WTC11 (cell line): ENCODE data around the gene ARL5B. TPM values are rescaled to one million over a fixed set of nuclear protein-coding genes. Genes with fewer than 3 reads are reported as not detected.

Source experiments
- ATAC-seq: fragments of 200-7000 bp; cut with Tn5 transposase; 2 replicates; pipeline ENCODE4 v1.10.0; 2021; ENCODE audit warnings: mild to moderate bottlenecking, moderate library complexity
- CTCF ChIA-PET: fragments of 300-600 bp; sonication (Branson Sonifier 250); formaldehyde crosslinking; loops from one replicate; lab custom pipeline; 2021; ENCODE audit warnings: antibody characterized with exemption; lab: Charles Lee
- POLR2A ChIA-PET: fragments of 350-600 bp; sonication (Branson Sonifier 250); formaldehyde crosslinking; loops from one replicate; lab custom pipeline; 2021; ENCODE audit warnings: antibody characterized with exemption; lab: Charles Lee
- DNase-seq: peaks from one replicate; pipeline ENCODE4 v3.0.0; 2021; ENCODE audit warnings: low spot score
- H3K27ac Mint-ChIP-seq: 2 replicates; pipeline ENCODE4 v1.8.0; 2021; ENCODE audit warnings: mixed read lengths
- H3K27me3 Mint-ChIP-seq: 2 replicates; pipeline ENCODE4 v1.8.0; 2021; ENCODE audit warnings: low read depth, mild to moderate bottlenecking, moderate library complexity, mixed read lengths
- H3K36me3 Mint-ChIP-seq: 2 replicates; pipeline ENCODE4 v1.8.0; 2021; ENCODE audit warnings: mixed read lengths
- H3K4me1 Mint-ChIP-seq: 2 replicates; pipeline ENCODE4 v1.8.0; 2022; ENCODE audit warnings: mixed read lengths
- H3K4me3 Mint-ChIP-seq: 2 replicates; pipeline ENCODE4 v1.8.0; 2021; ENCODE audit warnings: mild to moderate bottlenecking, moderate library complexity, mixed read lengths
- H3K9me3 Mint-ChIP-seq: 2 replicates; pipeline ENCODE4 v1.8.0; 2021; ENCODE audit warnings: mixed read lengths
- CREM ChIP-seq: sonication (generic); formaldehyde crosslinking; IDR thresholded peaks from 2 replicates; pipeline ENCODE4 v1.8.1; 2022; ENCODE audit warnings: mild to moderate bottlenecking, missing genetic modification reagents, moderate library complexity
- ELF4 ChIP-seq: sonication (generic); formaldehyde crosslinking; IDR thresholded peaks from 2 replicates; pipeline ENCODE4 v1.8.1; 2022; ENCODE audit warnings: low read depth, mild to moderate bottlenecking, moderate library complexity, missing genetic modification reagents
- NFE2L1 ChIP-seq: sonication (generic); formaldehyde crosslinking; IDR thresholded peaks from 2 replicates; pipeline ENCODE4 v1.8.1; 2023; ENCODE audit warnings: missing genetic modification reagents
- NR2C2 ChIP-seq: sonication (generic); formaldehyde crosslinking; IDR thresholded peaks from 2 replicates; pipeline ENCODE4 v1.8.0; 2022; ENCODE audit warnings: mild to moderate bottlenecking, missing genetic modification reagents
- NR3C1 ChIP-seq: sonication (generic); formaldehyde crosslinking; conservative IDR thresholded peaks from 2 replicates; pipeline ENCODE4 v1.8.1; 2023; ENCODE audit warnings: low read depth, mild to moderate bottlenecking, missing genetic modification reagents
- OVOL2 ChIP-seq: fragments of 250-450 bp; sonication (Bioruptor Pico); IDR thresholded peaks from 2 replicates; pipeline ENCODE4 v1.9.0; 2021; ENCODE audit warnings: mild to moderate bottlenecking, borderline replicate concordance
- SMAD3 ChIP-seq: sonication (generic); formaldehyde crosslinking; IDR thresholded peaks from 2 replicates; pipeline ENCODE4 v1.8.0; 2022; ENCODE audit warnings: missing genetic modification reagents, mild to moderate bottlenecking, borderline replicate concordance
- SP1 ChIP-seq: sonication (generic); formaldehyde crosslinking; conservative IDR thresholded peaks from 2 replicates; pipeline ENCODE4 v1.8.1; 2022; ENCODE audit warnings: missing genetic modification reagents
- TEAD1 ChIP-seq: sonication (generic); formaldehyde crosslinking; IDR thresholded peaks from 2 replicates; pipeline ENCODE4 v1.8.0; 2022; ENCODE audit warnings: mild to moderate bottlenecking, missing genetic modification reagents
- ZNF121 ChIP-seq: sonication (generic); formaldehyde crosslinking; IDR thresholded peaks from 2 replicates; pipeline ENCODE4 v1.8.0; 2023; ENCODE audit warnings: missing genetic modification reagents
- total RNA-seq: library from RNA; stranded (reverse); gene quantifications from 3 replicates; pipeline ENCODE4 v1.2.3, GENCODE V29; 2021
- TF ChIP-seq, protein P1 (sequence below): sonication (generic); formaldehyde crosslinking; IDR thresholded peaks from 2 replicates; pipeline ENCODE4 v1.8.0; 2022; ENCODE audit warnings: mild to moderate bottlenecking, missing genetic modification reagents
- TF ChIP-seq, protein P2 (sequence below): sonication (generic); formaldehyde crosslinking; IDR thresholded peaks from 2 replicates; pipeline ENCODE4 v1.8.0; 2022; ENCODE audit warnings: mild to moderate bottlenecking, missing genetic modification reagents
- TF ChIP-seq, protein P3 (sequence below): sonication (generic); formaldehyde crosslinking; conservative IDR thresholded peaks from 2 replicates; pipeline ENCODE4 v1.8.1; 2022; ENCODE audit warnings: mild to moderate bottlenecking, missing genetic modification reagents
- TF ChIP-seq, protein P4 (sequence below): fragments of 250-450 bp; sonication (Bioruptor Pico); IDR thresholded peaks from 2 replicates; pipeline ENCODE4 v1.9.0; 2021; ENCODE audit warnings: mild to moderate bottlenecking
- TF ChIP-seq, protein P5 (sequence below): fragments of 250-450 bp; sonication (Bioruptor Pico); IDR thresholded peaks from 2 replicates; pipeline ENCODE4 v1.9.0; 2021; ENCODE audit warnings: mild to moderate bottlenecking
- TF ChIP-seq, protein P6 (sequence below): sonication (generic); formaldehyde crosslinking; IDR thresholded peaks from 2 replicates; pipeline ENCODE4 v1.8.0; 2022; ENCODE audit warnings: mild to moderate bottlenecking, missing genetic modification reagents
- TF ChIP-seq, protein P7 (sequence below): sonication (generic); formaldehyde crosslinking; IDR thresholded peaks from 2 replicates; pipeline ENCODE4 v1.8.1; 2023; ENCODE audit warnings: mild to moderate bottlenecking, moderate library complexity, missing genetic modification reagents
- TF ChIP-seq, protein P8 (sequence below): fragments of 250-450 bp; sonication (Bioruptor Pico); IDR thresholded peaks from 2 replicates; pipeline ENCODE4 v1.9.0; 2021; ENCODE audit warnings: moderate library complexity, mild to moderate bottlenecking, inconsistent platforms, borderline replicate concordance
- TF ChIP-seq, protein P9 (sequence below): fragments of 250-450 bp; sonication (Bioruptor Pico); conservative IDR thresholded peaks from 2 replicates; pipeline ENCODE4 v1.9.0; 2021; ENCODE audit warnings: mild to moderate bottlenecking
- TF ChIP-seq, protein P10 (sequence below): sonication (generic); formaldehyde crosslinking; IDR thresholded peaks from 2 replicates; pipeline ENCODE4 v1.8.1; 2023; ENCODE audit warnings: mild to moderate bottlenecking, missing genetic modification reagents
- TF ChIP-seq, protein P11 (sequence below): sonication (generic); formaldehyde crosslinking; IDR thresholded peaks from 2 replicates; pipeline ENCODE4 v1.8.0; 2022; ENCODE audit warnings: mild to moderate bottlenecking, missing genetic modification reagents

ARL5B gene
- total RNA-seq, 1 experiment from 2014 or later: 44.1 TPM

DNA sequence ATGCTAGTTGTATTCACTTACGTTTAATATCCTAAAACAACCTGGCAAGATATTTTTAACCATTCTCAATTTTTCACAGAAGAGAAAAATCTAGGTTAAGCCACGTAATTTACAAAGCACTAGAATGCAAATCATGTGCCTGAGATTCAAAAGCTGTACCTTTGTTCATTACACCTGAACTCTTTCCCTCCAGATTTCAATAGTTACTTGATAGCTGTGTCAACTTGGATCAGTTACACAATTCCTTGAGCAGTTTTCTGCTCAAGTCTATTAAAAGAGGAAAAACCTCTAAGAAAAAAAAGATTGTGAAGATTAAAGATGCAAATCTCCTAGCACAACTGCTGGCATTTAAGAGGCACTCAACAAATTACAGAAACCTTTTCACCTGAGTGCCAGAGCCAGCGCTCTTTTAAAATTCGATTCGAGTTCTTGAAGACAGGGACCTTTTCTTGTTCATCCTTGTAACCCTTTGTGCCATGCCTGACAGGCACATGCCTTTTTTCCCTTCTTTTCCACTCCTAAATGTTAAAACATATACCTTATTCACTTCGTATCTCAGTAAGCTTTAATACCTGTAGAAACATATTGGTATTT is 8.7 kb upstream of the ARL5B start (continued):
- TF ChIP-seq, protein P1, sequence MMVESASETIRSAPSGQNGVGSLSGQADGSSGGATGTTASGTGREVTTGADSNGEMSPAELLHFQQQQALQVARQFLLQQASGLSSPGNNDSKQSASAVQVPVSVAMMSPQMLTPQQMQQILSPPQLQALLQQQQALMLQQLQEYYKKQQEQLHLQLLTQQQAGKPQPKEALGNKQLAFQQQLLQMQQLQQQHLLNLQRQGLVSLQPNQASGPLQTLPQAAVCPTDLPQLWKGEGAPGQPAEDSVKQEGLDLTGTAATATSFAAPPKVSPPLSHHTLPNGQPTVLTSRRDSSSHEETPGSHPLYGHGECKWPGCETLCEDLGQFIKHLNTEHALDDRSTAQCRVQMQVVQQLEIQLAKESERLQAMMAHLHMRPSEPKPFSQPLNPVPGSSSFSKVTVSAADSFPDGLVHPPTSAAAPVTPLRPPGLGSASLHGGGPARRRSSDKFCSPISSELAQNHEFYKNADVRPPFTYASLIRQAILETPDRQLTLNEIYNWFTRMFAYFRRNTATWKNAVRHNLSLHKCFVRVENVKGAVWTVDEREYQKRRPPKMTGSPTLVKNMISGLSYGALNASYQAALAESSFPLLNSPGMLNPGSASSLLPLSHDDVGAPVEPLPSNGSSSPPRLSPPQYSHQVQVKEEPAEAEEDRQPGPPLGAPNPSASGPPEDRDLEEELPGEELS (CRISPR knock-in tag): no peak
- TF ChIP-seq, protein P2, sequence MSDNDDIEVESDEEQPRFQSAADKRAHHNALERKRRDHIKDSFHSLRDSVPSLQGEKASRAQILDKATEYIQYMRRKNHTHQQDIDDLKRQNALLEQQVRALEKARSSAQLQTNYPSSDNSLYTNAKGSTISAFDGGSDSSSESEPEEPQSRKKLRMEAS (CRISPR knock-in tag): no peak
- TF ChIP-seq SP1 (no peak), ELF4 (no peak)
- TF ChIP-seq, protein P3, sequence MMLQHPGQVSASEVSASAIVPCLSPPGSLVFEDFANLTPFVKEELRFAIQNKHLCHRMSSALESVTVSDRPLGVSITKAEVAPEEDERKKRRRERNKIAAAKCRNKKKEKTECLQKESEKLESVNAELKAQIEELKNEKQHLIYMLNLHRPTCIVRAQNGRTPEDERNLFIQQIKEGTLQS: no peak
- TF ChIP-seq, protein P4, sequence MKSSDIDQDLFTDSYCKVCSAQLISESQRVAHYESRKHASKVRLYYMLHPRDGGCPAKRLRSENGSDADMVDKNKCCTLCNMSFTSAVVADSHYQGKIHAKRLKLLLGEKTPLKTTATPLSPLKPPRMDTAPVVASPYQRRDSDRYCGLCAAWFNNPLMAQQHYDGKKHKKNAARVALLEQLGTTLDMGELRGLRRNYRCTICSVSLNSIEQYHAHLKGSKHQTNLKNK (CRISPR knock-in tag): no peak
- TF ChIP-seq, protein P5, sequence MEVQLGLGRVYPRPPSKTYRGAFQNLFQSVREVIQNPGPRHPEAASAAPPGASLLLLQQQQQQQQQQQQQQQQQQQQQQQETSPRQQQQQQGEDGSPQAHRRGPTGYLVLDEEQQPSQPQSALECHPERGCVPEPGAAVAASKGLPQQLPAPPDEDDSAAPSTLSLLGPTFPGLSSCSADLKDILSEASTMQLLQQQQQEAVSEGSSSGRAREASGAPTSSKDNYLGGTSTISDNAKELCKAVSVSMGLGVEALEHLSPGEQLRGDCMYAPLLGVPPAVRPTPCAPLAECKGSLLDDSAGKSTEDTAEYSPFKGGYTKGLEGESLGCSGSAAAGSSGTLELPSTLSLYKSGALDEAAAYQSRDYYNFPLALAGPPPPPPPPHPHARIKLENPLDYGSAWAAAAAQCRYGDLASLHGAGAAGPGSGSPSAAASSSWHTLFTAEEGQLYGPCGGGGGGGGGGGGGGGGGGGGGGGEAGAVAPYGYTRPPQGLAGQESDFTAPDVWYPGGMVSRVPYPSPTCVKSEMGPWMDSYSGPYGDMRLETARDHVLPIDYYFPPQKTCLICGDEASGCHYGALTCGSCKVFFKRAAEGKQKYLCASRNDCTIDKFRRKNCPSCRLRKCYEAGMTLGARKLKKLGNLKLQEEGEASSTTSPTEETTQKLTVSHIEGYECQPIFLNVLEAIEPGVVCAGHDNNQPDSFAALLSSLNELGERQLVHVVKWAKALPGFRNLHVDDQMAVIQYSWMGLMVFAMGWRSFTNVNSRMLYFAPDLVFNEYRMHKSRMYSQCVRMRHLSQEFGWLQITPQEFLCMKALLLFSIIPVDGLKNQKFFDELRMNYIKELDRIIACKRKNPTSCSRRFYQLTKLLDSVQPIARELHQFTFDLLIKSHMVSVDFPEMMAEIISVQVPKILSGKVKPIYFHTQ (CRISPR knock-in tag): no peak

DNA sequence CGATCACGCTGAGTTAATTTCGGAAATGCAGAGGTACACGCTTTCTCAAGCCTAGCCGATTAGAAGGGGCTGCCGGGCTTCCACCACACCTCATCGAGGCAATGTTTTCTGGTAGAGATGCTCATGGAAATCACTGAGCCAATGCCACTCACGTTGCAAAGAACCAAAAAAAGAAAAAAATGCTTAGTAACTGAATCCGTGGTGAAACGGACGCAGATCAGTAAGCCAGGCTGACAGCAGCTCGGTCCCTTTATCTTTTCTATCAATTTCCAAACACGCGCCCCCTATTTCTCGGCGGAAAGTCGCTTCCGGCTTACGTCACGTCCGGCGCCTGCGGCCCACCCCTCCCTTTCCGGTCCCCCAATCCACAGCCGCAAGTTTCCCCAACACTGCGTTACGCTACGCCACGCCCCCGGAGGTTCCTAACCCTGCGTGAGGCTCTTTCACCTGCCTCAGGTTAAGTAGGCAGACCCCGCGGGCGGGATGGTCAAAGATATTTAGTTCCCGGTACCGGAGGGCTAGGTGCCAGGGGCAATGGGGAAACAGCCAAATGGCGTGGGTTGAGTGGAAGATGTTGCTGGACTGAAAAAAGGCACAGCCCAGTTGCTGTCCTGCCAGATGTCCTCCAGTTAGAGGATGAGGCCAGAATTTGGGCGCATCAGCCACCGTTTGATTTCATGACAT is 7.8 kb upstream of the ARL5B start, which contains the start of gene NSUN6:
Gene NSUN6, minus strand, starts transcription at position 264 of the 684 bp plus-strand sequence. CDS start 384 bp downstream, outside the sequence.
- Mint-ChIP-seq H3K36me3 (peaks cover 9% of the 10 kb centered on the region; the same call in 1 of the 2 replicates), H3K4me1 (peaks cover 25% of the 10 kb centered on the region), H3K27me3 (no peaks in the 10 kb centered on the region), H3K27ac (peak within 1 kb of the TSS; percentile 91), H3K4me3 (peak within 1 kb of the TSS; percentile 96), H3K9me3 (no peaks in the 10 kb centered on the region)
- ChIA-PET CTCF (interaction anchor here (1.0 kb wide), 1 partner anchor 50 kb away, joined by 3 read pairs; no protein-coding TSS in a partner anchor), POLR2A (no interaction called here)
- ATAC-seq: peak; percentile 99
- peak; percentile 91 for DNase-seq
- TF ChIP-seq, protein P6, sequence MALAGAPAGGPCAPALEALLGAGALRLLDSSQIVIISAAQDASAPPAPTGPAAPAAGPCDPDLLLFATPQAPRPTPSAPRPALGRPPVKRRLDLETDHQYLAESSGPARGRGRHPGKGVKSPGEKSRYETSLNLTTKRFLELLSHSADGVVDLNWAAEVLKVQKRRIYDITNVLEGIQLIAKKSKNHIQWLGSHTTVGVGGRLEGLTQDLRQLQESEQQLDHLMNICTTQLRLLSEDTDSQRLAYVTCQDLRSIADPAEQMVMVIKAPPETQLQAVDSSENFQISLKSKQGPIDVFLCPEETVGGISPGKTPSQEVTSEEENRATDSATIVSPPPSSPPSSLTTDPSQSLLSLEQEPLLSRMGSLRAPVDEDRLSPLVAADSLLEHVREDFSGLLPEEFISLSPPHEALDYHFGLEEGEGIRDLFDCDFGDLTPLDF (CRISPR knock-in tag): no peak
- TF ChIP-seq, protein P7, sequence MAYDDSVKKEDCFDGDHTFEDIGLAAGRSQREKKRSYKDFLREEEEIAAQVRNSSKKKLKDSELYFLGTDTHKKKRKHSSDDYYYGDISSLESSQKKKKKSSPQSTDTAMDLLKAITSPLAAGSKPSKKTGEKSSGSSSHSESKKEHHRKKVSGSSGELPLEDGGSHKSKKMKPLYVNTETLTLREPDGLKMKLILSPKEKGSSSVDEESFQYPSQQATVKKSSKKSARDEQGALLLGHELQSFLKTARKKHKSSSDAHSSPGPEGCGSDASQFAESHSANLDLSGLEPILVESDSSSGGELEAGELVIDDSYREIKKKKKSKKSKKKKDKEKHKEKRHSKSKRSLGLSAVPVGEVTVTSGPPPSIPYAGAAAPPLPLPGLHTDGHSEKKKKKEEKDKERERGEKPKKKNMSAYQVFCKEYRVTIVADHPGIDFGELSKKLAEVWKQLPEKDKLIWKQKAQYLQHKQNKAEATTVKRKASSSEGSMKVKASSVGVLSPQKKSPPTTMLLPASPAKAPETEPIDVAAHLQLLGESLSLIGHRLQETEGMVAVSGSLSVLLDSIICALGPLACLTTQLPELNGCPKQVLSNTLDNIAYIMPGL (CRISPR knock-in tag): no peak
- no peak for TF ChIP-seq OVOL2 (CRISPR knock-in tag)
- no peak for TF ChIP-seq NR2C2 (CRISPR knock-in tag)
- peak; percentile 95 for TF ChIP-seq CREM
- TF ChIP-seq, protein P8, sequence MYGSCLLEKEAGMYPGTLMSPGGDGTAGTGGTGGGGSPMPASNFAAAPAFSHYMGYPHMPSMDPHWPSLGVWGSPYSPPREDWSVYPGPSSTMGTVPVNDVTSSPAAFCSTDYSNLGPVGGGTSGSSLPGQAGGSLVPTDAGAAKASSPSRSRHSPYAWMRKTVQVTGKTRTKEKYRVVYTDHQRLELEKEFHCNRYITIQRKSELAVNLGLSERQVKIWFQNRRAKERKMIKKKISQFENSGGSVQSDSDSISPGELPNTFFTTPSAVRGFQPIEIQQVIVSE (CRISPR knock-in tag): no peak
- TF ChIP-seq SMAD3 (CRISPR knock-in tag): no peak
- TF ChIP-seq, protein P9, sequence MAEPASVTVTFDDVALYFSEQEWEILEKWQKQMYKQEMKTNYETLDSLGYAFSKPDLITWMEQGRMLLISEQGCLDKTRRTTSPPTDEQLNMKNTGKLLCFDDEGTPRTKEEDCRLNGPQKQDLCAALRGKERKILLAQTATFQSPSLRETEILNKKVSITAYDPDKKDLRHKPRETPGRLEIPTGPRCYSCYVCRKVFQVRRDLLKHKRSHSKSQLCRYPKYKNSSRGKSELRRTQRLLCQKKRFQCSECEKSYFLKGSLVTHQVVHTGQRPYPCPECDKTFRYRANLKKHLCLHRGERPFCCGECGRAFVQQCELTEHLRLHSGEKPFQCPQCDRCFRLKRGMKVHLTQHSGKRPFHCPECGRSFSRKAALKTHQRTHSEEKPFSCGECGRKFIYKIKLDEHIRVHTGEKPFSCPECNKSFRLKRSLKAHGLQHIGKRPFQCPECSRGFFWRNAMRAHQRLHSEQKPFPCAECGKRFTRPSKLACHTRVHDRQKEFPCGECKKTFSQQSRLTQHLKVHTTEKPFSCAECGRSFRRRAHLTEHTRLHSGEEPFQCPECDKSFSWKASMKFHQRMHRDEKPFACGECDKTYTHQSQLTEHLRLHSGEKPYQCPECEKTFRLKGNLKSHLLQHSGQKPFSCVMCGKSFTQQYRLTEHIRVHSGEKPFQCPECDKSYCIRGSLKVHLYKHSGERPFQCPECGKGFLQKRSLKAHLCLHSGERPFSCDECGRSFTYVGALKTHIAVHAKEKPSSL (CRISPR knock-in tag): no peak
- TF ChIP-seq, protein P10, sequence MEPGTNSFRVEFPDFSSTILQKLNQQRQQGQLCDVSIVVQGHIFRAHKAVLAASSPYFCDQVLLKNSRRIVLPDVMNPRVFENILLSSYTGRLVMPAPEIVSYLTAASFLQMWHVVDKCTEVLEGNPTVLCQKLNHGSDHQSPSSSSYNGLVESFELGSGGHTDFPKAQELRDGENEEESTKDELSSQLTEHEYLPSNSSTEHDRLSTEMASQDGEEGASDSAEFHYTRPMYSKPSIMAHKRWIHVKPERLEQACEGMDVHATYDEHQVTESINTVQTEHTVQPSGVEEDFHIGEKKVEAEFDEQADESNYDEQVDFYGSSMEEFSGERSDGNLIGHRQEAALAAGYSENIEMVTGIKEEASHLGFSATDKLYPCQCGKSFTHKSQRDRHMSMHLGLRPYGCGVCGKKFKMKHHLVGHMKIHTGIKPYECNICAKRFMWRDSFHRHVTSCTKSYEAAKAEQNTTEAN (CRISPR knock-in tag): no peak
- TF ChIP-seq ZNF121 (CRISPR knock-in tag): no peak
- TF ChIP-seq TEAD1 (CRISPR knock-in tag): no peak
- no peak for TF ChIP-seq NR3C1 (CRISPR knock-in tag)
- TF ChIP-seq NFE2L1 (CRISPR knock-in tag): 0 out of 2 replicates have a peak, but pooled peaks have one; percentile 20
- TF ChIP-seq, protein P11, sequence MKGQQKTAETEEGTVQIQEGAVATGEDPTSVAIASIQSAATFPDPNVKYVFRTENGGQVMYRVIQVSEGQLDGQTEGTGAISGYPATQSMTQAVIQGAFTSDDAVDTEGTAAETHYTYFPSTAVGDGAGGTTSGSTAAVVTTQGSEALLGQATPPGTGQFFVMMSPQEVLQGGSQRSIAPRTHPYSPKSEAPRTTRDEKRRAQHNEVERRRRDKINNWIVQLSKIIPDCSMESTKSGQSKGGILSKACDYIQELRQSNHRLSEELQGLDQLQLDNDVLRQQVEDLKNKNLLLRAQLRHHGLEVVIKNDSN (CRISPR knock-in tag): no peak
